HUDEP-2 (cell line): ENCODE data around the gene LILRB5.
"Not testable (repeated sequence)": the region's sequence is repeated elsewhere in the genome, so short reads cannot be mapped to it uniquely, and the experiment has no call there.

Experiments used
- DNase-seq, 76 experiments: peaks; one replicate each; lab custom pipeline; 2025; ENCODE audit not compliant: unreplicated experiment in 76 of 76; lab: John Stamatoyannopoulos, UW

Gene LILRB5

DNA sequence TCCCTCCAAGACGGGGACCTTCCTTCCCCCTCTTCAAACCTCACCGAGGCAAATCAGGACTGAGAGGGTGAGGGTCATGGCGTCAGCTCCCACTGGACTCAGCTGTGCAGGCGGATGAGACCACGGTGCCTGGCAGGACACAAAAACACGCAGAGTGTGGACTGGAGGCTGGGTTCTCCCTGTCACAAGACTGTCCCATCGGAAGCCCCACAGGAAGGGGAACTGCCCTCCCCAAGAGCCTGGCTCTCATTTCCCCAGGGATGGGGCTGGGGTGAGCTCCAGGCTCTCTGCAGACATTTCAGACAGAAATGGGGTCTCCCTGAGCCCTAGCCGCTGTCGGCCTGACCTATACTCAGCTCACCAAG is at the start of gene LILRB5:
Gene LILRB5, minus strand, starts transcription at position 158 of the 365 bp plus-strand sequence. Its CDS starts 80 bp downstream, at position 78.
- DNase-seq: no peak

DNA sequence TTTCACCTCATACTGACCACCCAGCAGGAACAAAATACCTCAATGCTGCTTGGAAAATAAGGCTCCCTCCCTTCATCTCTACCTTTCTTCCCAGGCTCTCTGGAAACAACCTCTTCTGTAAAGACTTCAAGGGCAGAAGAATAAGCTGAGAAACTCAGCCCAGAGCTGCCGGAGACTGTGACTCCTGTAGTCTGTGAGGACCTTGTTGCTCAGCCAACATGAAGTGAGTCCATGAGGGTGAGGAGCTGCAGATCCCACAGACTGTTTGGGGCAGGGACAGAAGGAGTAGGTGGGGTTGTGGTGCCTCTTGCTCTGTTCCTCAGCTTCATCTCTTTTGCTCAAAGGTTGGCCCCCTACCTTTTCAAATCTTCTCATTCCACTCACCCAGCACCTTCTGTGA is 48.1 kb upstream of the LILRB5 start:
- DNase-seq: no peak

DNA sequence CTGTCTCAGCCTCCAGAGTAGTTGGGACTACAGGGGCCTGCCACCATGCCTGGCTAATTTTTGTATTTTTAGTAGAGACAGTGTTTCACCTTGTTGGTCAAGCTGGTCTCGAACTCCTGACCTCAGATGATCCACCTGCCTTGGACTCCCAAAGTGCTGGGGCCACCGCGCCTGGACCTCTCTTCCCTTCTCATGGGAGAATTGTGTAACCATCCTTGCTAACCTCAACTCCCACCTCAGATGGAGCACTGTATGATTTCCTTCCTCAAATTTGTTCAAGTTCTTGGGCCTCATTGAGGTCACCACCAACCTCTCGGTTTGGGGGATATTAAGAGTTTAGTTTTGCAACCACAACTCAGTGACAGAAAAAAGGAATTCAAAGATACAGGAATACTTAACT is 45.2 kb upstream of the LILRB5 start:
- no peak for DNase-seq

DNA sequence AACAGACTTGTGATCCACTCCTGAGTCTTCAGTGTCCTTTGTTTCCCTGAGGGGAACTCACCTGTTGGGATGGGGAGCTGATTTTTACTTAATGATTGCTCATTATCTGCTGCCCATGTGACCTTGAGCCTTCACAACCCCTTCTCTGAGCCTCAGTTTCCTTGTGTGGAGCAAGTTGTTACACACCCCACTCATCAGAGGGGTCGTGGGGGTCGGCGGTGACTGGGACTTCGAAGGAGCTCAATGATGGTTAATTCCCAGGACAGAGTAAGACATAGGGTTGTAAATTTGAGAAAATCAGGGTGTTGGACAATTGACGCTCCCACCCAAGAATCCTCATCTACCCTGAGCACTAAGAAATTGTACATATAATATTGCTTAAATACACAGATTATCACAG is 42.4 kb upstream of the LILRB5 start:
- DNase-seq: no peak

DNA sequence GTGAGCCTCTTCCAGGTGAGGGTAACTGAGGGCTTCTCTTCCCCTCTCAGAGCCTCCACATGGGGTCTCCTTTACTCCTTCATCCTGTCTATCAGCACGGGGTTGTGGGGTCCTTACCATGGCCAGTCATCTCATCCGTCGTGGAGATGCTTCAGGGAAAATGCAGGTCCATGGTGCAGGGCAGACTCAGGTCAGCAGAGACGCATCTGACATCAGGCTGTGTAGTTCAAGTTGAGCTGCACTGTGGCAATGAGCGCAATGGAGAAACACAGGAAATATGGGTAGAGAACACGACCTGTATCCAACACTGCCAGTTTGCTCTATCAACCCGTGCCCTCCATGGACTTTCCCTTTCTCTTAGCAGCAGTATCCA is 42.0 kb upstream of the LILRB5 start:
- DNase-seq: no peak

DNA sequence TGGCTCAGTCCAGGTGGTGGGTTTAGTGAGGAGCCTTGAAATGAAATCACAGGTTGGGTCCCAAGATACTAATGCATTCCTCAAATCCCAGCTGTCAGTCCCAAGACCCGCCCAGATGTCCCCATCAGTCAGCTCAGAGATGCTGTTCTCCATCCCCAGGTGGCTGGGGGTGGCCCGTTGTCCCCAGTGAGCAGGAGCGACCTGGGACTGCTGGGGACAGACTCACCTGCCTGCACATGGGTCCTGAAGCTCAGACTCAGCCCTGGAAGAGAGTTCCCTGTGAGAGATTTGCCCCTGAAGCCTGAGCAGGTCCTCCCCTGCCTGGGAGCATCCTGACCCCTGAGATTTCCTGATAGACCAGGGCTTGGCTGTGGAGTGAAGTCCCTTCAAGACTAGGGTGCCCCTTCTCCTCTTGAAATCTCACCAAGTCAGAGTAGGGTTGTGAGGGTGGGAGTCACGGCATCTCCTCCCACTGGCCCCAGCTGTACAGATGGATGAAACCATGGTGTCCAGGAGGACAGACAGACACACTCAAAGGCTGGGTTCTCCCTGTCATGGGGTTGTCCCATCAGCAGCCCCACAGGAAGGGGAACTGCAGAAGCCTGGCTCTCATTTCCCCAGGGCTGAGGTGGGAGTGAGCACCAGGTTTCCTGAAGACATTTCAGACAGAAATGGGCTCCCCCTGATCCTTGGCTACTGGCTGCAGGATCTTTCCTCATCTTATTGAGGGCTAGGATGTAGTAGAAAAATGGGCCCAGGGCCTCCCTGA is 41.5 kb upstream of the LILRB5 start:
- no peak for DNase-seq

DNA sequence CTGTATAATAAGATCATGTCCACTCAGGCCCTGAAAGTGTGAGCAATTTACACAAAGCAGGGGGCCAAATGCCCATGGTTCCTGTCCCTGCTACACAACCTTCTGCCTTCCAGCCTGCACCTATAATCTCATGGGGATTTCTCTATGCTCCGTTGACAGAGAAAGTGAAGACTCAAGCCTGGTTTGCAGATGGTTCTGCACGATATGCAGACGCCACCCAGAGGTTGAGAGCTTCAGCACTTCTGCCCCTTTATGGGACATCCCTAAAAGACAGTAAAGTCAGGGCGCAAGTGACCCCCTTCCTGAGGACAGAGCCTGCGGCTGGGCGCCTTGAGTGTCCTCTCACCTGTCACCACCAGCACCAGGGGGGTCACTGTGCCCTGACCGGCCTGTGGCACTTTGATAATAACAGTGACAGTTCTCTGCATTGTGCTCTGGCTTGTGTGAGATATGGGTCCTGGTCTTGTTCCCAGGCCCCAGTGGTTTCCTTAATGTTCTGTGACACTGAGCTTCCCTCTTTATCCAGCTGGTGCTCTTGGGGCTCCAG is 40.8 kb upstream of the LILRB5 start:
- DNase-seq: peak in 3 of 76 experiments; percentile 10 to 17 (median 12)

DNA sequence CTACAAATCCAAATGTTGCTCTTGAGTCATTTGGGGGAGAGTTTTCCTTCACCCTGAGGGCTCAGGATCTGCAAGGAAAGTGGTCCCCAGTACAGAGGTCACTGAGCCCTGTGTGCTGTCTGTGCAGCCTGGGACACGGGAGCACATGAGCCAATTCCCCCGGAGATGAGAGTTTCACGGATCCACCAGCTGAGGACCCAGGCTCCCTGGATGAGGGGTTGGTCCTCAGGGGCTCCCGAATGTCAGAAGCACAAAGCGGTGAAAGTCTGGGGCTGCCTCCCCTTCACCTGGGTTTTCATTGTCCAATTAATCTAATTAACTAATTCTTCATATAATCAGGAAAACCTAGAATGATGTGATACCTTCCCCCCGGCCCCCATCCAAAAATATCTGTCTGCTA is 37.5 kb upstream of the LILRB5 start:
- no peak for DNase-seq

DNA sequence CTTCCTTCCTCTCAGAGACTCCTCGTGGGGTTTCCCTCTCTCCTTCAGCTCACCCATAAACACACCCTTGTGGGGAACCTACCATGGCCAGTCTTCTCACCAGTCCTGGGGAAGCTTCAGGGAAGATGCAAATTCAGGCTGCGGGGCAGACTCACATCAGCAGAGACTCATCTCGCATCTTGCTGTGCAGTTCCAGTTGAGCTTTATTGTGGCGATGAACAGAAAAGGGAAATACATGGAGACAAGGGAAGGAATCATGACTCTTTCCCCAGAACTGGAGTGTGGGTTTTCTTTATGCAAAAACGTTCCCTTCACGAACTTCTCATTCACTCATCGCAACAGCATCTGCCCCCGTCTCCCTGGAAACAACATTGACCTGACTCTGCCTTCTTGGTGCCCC is 32.1 kb upstream of the LILRB5 start:
- DNase-seq: not testable (repeated sequence)

DNA sequence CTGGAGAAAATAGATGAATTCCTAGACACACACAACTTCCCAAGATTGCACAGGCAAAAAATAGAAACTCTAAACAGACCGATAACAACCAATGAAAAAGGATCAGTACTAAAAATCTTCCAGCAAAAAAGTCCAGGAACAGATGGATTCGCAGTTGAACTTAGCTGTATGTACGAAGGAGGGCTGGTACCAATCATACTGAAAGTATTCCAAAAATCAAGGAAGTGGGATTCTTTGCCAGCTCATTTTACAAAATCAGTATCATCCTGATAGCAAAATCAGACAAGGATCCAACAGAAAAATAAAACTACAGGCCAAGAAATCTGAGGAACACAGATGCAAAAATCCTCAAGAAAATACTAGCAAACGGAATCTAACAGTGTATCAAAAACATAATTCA is 30.4 kb upstream of the LILRB5 start:
- DNase-seq: no peak

DNA sequence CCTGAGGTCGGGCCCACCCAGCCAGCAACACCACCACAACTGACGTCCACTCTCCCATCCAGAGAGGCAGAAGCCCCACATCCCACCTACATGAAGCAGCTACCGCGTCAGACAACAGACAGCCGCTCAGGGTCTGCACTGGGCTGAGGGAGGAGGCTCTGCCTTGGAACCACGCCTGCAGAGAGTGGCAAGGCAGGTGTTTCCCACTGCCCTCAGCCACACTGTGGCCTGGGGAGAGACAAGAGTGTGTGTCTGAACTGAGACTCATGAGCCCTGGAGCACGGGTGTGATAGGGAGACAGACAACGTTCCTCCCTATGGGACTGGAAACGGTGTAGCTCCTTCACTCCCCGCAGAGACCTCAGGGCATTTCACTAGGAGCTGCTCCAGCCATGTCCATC is 29.2 kb upstream of the LILRB5 start:
- not testable (repeated sequence) for DNase-seq

DNA sequence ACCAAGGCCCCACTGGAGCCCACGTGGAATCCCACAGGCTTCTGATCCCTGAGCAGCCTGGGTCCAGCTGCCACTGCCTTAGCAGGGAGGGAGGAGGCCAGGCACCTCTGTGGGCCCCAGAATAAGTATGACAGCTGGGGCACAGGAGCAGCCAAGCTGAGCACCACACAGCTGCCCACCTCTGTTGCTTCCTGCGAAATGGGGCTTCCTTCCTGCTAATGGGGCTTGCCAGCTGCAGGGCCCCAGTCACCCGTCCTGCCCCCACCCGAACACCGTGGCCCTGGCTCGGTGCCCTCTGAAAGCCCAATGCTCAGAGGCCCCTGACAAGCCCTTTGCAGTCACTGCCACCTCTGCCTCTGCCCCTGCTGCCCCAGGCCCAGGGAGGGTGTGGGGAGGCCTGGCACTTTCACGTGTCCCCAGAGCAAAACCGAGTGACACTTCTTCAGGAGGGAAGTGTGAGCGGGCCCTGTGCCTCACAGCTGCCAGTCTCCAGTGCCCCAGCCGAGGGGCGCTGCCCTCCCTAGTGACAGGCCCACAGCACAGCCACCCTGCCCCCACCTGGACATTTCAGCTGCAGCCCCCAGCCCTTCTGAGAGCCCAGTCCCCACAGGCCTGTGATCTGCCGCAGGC is 28.5 kb upstream of the LILRB5 start:
- not testable (repeated sequence) for DNase-seq

DNA sequence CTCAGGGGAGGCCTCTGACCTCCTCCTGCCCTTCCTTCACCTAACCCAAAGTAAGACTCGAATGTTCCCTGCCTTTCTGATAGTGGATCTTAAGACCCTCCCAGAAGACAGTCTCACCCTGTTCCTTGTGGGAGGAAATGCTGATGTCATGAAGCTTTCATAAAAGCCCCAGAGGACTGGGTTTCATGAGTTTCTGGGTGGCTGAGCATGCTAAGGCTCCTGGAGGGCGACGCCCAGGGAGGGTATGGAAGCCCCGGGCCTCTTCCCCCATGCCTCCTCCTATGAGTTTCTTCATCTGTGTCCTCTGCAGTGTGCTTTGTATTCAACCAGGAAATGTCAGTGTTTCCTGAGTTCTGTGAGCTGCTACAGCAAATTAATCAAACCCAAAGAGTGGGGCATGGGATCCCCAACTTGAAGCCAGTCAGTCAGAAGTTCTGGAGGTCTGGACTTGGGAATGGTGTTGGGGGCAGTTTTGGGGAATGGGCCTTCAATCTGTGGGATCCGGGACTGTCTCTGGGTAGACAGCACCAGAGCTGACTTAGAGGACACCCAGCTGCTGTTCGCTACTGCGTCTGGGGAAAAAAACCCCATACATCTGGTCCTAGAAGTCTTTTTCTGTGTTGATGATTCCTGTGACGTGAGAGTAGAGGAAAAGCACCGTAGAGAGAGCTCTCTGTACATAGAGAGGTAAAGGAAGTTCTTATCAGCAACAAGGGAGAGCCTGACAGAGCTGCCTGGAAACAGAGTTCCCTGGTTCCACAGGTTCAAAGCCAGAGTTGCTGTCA is 25.8 kb upstream of the LILRB5 start:
- DNase-seq: no peak

DNA sequence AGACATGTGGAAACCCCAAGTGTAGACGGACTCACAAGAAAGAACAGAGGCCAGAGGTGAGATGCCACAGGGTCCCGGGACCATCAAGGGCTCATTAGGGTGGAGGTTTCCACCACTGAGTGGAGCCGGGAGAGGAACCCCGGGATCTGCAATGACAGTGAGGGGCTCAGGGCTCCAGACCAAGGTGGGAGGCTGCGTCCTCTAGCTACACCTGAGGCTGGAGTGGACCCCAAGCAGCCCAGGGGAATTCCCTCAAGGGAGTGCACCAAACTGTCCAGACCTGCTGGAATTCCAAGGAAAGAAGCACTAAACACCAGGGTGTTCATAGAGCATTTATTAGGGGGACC is 24.6 kb upstream of the LILRB5 start:
- not testable (repeated sequence) for DNase-seq

DNA sequence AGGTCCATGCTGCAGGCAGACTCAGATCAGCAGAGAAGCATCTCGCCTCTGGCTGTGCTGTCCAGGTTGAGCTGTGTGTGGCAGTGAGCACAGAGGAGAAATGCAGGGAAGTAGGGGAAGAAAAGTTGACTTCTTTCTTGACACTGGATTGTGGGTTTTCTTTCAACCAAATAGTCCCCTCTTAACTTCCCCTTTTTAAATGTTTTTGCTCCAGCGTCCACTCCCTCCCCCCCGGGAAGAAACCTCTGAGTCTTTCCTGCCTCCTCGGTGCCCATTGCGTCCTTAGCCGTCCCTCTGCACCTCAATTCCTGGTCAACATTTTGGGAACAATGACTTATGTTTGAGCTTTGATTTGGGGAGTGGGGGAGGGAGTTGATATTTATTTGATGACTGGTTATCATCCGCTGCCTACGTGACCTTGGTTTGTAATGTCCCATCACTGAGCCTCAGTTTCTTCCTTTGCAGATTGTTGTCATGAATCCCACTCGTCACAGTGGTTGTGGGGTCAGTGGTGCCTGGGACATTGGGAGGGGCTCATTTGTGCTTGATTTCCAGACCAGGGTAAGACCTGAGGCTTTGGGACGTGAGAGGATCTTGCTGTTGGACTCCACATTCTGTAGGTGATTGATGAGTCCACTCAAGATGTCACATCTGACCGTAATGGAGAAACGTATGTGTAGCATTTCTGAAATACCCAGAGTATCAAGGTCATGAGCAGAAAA is 24.1 kb upstream of the LILRB5 start, which contains the start of gene LILRB2:
Gene LILRB2, minus strand, starts transcription at position 104 of the 722 bp plus-strand sequence. CDS start 614 bp downstream, outside the sequence.
- DNase-seq: no peak

DNA sequence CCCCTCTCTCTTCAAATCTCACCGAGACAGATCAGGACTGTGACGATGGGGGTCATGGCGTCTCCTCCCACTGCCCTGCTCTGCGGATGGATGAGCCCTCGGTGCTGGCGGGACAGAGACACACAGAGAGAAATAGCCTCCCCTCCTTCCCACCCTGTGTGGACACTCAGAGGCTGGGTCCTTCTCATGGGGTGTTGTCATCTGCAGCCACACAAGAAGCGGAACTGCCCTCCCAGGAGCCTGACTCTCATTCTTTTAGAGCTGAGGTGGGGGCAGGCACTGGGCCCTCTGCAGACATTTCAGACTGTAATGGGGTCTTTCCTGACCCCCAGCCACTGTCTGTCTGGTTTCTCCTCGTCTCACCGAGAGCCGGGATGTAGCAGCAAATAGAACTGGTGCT is 23.4 kb upstream of the LILRB5 start:
- DNase-seq: not testable (repeated sequence)

DNA sequence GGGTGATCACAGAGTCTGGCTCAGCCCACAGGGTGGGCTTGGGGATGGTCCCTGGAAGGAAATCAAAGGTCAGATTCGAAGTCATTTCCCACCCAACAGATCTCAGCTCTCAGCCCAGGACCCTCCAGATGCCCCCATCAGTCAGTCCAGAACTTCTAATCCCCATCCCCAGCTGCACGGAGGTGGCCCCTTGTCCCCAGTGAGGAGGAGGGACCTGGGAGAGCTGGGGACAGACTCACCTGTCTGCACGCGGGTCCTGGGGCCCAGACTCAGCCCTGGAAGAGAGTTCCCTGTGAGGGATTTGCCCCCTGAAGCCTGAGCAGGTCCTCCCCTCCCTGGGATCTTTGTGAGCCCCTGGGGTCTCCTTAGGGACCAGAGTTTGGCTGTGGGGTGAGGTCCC is 23.0 kb upstream of the LILRB5 start:
- not testable (repeated sequence) for DNase-seq

DNA sequence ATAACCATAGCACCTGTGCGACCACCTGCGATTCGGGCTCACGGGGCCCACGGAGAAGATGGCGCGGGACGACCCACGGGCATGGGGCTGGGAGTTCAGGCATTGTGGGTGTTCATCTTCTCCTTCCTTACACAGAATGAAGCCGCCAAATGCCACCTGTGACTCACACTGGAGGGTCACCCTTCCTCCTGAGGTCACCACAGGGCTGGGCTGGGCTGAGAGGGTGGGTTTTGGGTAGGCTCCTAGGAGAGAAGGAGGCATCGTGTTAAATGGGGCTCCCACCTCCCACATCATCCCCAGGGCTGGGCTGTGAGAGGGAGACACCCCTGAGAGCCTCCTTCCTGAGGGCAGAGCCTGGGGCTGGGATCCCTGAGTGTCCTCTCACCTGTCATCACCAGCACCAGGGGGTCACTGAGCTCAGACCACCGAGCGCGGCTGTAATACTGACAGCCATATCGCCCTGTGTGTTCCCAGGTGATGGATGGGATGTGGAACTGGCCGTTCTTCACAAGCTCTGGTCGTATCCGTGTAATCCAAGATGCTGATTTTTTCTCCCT is 22.4 kb upstream of the LILRB5 start:
- DNase-seq: no peak

DNA sequence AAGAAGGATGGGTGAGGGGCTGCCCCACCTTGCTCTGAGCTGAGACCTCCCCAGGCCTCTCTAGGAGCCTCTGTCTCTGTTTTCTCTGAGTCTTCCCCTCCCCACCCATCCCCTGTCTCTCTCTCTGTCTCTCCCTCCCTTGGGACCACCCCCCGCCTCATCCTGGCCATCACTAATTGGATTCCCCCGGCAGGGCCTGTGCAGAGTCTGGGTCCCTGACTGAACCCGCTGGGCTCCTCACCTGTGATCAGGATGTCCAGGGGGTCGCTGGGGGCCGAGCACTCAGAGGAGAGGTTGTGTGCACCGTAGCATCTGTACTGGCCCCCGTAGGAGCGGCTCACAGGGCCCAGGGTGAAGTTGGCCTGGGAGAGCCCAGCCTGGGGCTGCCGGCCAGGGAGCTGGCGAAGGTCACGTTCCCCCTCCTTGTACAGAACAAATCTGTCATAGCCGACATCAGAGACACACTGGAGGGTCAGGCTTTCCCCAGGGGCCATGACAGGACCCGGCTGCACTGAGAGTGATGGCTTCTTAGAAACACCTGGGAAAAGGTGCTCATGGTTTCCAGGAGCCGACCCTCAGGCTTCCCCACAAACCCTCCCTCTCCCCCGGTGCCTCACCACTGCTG is 21.6 kb upstream of the LILRB5 start:
- DNase-seq: not testable (repeated sequence)

DNA sequence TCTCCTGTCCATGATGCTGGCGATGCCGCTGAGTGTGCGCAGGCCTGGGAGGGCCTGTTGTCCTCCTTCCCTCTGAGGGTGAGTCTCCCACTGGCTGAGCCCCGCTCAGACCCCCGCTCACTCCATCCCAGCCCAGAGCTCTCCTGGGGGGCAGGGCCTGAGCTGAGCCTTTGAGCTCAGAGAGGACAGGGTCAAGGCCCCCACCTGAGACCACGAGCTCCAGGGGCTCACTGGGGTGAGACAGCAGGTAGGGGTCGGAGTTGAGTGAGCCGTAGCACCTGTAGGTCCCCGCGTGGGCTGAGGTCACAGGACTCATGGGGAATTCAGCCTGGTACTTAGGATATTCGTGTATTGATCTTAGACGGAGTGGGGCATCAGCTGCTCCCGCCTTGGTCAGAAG is 21.0 kb upstream of the LILRB5 start:
- not testable (repeated sequence) for DNase-seq
